ENCODE measurements around the gene SLC51B.

- TF ChIP-seq TAF1 (IDR thresholded peaks at IDR 0.05; ENCODE audit: borderline replicate concordance, insufficient read depth, low read length) = no peak
- no peak for TF ChIP-seq SIN3A (IDR thresholded peaks at IDR 0.05; ENCODE audit: borderline replicate concordance, insufficient read depth, low read length)
- TF ChIP-seq POLR2AphosphoS5 (IDR thresholded peaks at IDR 0.05; ENCODE audit: low read depth, low read length) = no peak
These were observed 24.0 kb downstream of the SLC51B start for GRCh38 chr15:65069179-65069578.
